ENCODE measurements around the gene GOLGA5. TPM values are rescaled to one million over a fixed set of nuclear protein-coding genes. Genes with fewer than 3 reads are reported as not detected.

Gene GOLGA5
- total and polyA plus RNA-seq, 2 of the 8 experiments (the other 6 are each of a cell fraction or from before 2014, with no cell fraction given) = 13.0 to 25.4 TPM

DNA sequence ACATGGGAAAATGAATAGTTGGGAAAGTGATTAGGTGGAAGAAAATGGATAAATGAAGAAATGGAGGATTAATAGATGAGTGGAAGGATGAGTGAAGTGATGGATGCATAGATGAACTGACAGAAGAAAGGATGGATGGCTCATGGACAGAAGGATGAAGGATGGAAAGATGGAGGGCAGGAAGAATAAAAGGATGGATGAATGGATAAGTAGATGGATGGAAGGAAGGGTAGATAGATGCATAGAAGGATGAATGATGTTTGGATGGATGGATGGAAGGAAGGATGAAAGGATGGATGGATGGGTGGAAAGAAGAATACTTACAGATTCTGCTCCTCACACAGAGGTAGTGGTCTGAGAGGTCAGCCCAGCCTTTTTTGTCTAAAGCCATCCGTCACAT is 93.1 kb downstream of the GOLGA5 start:
- H3K56ac ChIP-seq (replicated peaks; ENCODE audit: insufficient read length, low read depth, low read length) = peak overlapping the region; percentile 42
- H2BK120ac ChIP-seq (replicated peaks; ENCODE audit: low read depth, low read length) = no peak overlapping the region
- no peaks in the 10 kb centered on the region for H3K36me3 ChIP-seq (ENCODE audit: control insufficient read depth in 2 of 4, insufficient read depth in 4 of 4, low read length in 3 of 4)
- H2AK5ac ChIP-seq (ENCODE audit: low read depth, low read length) = no peak overlapping the region
- no peaks in the 10 kb centered on the region for H3K79me1 ChIP-seq (ENCODE audit: low read depth, low read length)
- H3K9me3 ChIP-seq (ENCODE audit: insufficient read depth in 2 of 2, low read depth in 1 of 2, low read length in 1 of 2) = no peaks in the 10 kb centered on the region
- no peaks in the 10 kb centered on the region; a peak in 3 of 7 replicates for H3K27me3 ChIP-seq (replicated peaks in 1 of 4; ENCODE audit: control insufficient read depth in 3 of 4, extremely low read depth in 1 of 4, insufficient read depth in 3 of 4, low read length in 3 of 4)
- H2BK15ac ChIP-seq (ENCODE audit: low read length) = no peak overlapping the region
- H3K18ac ChIP-seq (ENCODE audit: extremely low read depth, low read length) = no peak overlapping the region
- no peak overlapping the region for H2AFZ ChIP-seq (ENCODE audit: low read length)
- POLR2A ChIA-PET (ENCODE audit: partially characterized antibody) = no interaction called here
- FAIRE-seq = no peak
- H3K9ac ChIP-seq (replicated peaks in 1 of 4; ENCODE audit: extremely low read depth in 1 of 4, low read depth in 3 of 4, low read length in 3 of 4) = no peak overlapping the region
- H3K14ac ChIP-seq (ENCODE audit: insufficient read length) = no peak overlapping the region
- H3K23me2 ChIP-seq (ENCODE audit: low read depth, low read length) = peaks cover 5% of the 10 kb centered on the region; the same call in 1 of the 2 replicates
- no peak overlapping the region for H4K5ac ChIP-seq (ENCODE audit: insufficient read length, low read depth, low read length)
- no peak overlapping the region for H3K4ac ChIP-seq (replicated peaks; ENCODE audit: insufficient read length, low read depth, low read length)
- H4K8ac ChIP-seq (ENCODE audit: extremely low read depth, insufficient read depth, low read length) = no peak overlapping the region
- H3K27ac ChIP-seq (ENCODE audit: low read depth, low read length) = no peak overlapping the region
- H4K91ac ChIP-seq (replicated peaks; ENCODE audit: insufficient read length, low read length) = no peak overlapping the region
- no peak overlapping the region for H2BK20ac ChIP-seq (ENCODE audit: low read length)
- H3K4me3 ChIP-seq (ENCODE audit: extremely low read depth in 1 of 4, insufficient read depth in 2 of 4, low read depth in 3 of 4, low read length in 4 of 4) = no peak overlapping the region
- H3K79me2 ChIP-seq (ENCODE audit: control insufficient read depth in 1 of 2, insufficient read depth in 2 of 2, low read length in 2 of 2) = no peaks in the 10 kb centered on the region
- WGBS, 2 experiments (ENCODE audit: extremely low coverage in 1 of 2, insufficient coverage in 1 of 2, insufficient read length in 1 of 2, insufficient replicate concordance in 2 of 2, low coverage in 1 of 2, low lambda C conversion rate in 2 of 2, missing lambda C conversion rate in 1 of 2) = 70% methylated on average over 1 of the region's 1 CpG; no CpG with 5 or more reads in 1 of the 2 experiments
- H2BK12ac ChIP-seq (ENCODE audit: low read depth, low read length) = no peak overlapping the region
- H3K23ac ChIP-seq (ENCODE audit: insufficient read length) = no peak overlapping the region
- DNase-seq (ENCODE audit: low read depth in 1 of 2, low spot score in 2 of 2) = no peak
- no peak overlapping the region for H2BK5ac ChIP-seq (ENCODE audit: low read depth, low read length)
- no peaks in the 10 kb centered on the region for H4K20me1 ChIP-seq (replicated peaks in 1 of 2; ENCODE audit: control insufficient read depth in 1 of 2, insufficient read depth in 2 of 2, low read length in 2 of 2)
- no peak overlapping the region for H3K4me2 ChIP-seq (ENCODE audit: insufficient read depth in 1 of 2, low read depth in 2 of 2, low read length in 2 of 2)
- no peaks in the 10 kb centered on the region; a peak in 1 of 7 replicates for H3K4me1 ChIP-seq (replicated peaks in 1 of 4; ENCODE audit: control insufficient read depth in 3 of 4, insufficient read depth in 4 of 4, low read length in 3 of 4)
- CTCF ChIA-PET (ENCODE audit: partially characterized antibody) = no interaction called here
- TF ChIP-seq GABPA (IDR thresholded peaks at IDR 0.05; ENCODE audit: borderline replicate concordance, insufficient read depth, low read length) = no peak
- TF ChIP-seq, protein P1, sequence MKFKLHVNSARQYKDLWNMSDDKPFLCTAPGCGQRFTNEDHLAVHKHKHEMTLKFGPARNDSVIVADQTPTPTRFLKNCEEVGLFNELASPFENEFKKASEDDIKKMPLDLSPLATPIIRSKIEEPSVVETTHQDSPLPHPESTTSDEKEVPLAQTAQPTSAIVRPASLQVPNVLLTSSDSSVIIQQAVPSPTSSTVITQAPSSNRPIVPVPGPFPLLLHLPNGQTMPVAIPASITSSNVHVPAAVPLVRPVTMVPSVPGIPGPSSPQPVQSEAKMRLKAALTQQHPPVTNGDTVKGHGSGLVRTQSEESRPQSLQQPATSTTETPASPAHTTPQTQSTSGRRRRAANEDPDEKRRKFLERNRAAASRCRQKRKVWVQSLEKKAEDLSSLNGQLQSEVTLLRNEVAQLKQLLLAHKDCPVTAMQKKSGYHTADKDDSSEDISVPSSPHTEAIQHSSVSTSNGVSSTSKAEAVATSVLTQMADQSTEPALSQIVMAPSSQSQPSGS (IDR thresholded peaks at IDR 0.05; ENCODE audit: low read length) = no peak
- TF ChIP-seq GTF2F1 (IDR thresholded peaks at IDR 0.05; ENCODE audit: borderline replicate concordance, low read depth, low read length) = no peak
- no peak for TF ChIP-seq CEBPB (IDR thresholded peaks at IDR 0.05; ENCODE audit: low read depth, low read length)
- TF ChIP-seq, protein P2, sequence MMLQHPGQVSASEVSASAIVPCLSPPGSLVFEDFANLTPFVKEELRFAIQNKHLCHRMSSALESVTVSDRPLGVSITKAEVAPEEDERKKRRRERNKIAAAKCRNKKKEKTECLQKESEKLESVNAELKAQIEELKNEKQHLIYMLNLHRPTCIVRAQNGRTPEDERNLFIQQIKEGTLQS (IDR thresholded peaks at IDR 0.05; ENCODE audit: insufficient read depth, low read depth, low read length) = no peak
- TF ChIP-seq ASH2L (IDR thresholded peaks at IDR 0.05; ENCODE audit: low read length) = no peak
- no peak for TF ChIP-seq NANOG (IDR thresholded peaks at IDR 0.05; ENCODE audit: insufficient read depth, low read depth, low read length, poor library complexity, severe bottlenecking)
- no peak for TF ChIP-seq CBX8 (IDR thresholded peaks at IDR 0.05; ENCODE audit: borderline replicate concordance, low read depth, low read length)
- TF ChIP-seq EZH2 (IDR thresholded peaks at IDR 0.05; ENCODE audit: low read depth, low read length, severe bottlenecking) = no peak
- no peak for TF ChIP-seq CHD2 (IDR thresholded peaks at IDR 0.05; ENCODE audit: low read length)
- TF ChIP-seq, protein P3, sequence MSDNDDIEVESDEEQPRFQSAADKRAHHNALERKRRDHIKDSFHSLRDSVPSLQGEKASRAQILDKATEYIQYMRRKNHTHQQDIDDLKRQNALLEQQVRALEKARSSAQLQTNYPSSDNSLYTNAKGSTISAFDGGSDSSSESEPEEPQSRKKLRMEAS (IDR thresholded peaks at IDR 0.05) = no peak
- no peak for TF ChIP-seq RXRA (IDR thresholded peaks at IDR 0.05; ENCODE audit: insufficient read depth, low read depth, low read length)
